IPS DF 4.7 (cell line): ENCODE results near the gene MCM9.

Experiments used
- DNase-seq: peaks from one replicate; pipeline ENCODE4 v3.0.0-alpha.2; 2013; ENCODE audit warnings: low spot score; ENCODE audit errors: extremely low read depth

The MCM9 gene

GRCh38 chr6:118934461-118935330, at the start of gene MCM9:
MCM9 (minus strand) TSS chr6:118935159; CDS start chr6:118931723, 3,436 bp downstream.
- DNase-seq: peak; percentile 30

GRCh38 chr6:118984342-118984741, 49.4 kb upstream of the MCM9 start:
- DNase-seq: no peak

- DNase-seq: no peak
Measured at GRCh38 chr6:118982575-118982911, 47.6 kb upstream of the MCM9 start.

- no peak for DNase-seq
Measured at GRCh38 chr6:118981884-118982574, 47.1 kb upstream of the MCM9 start.

GRCh38 chr6:118980063-118980462, 45.1 kb upstream of the MCM9 start:
- no peak for DNase-seq

GRCh38 chr6:118974790-118975189, 39.8 kb upstream of the MCM9 start:
- DNase-seq: no peak

GRCh38 chr6:118971682-118972081, 36.7 kb upstream of the MCM9 start:
- no peak for DNase-seq

GRCh38 chr6:118970866-118971265, 35.9 kb upstream of the MCM9 start:
- no peak for DNase-seq

- DNase-seq: no peak
Measured at GRCh38 chr6:118968416-118968815, 33.5 kb upstream of the MCM9 start.

- DNase-seq: no peak
Measured at GRCh38 chr6:118967239-118967638, 32.3 kb upstream of the MCM9 start.

GRCh38 chr6:118965843-118966370, 30.9 kb upstream of the MCM9 start:
- no peak for DNase-seq

- no peak for DNase-seq
Measured at GRCh38 chr6:118965371-118965770, 30.4 kb upstream of the MCM9 start.

- no peak for DNase-seq
Measured at GRCh38 chr6:118963003-118963402, 28.0 kb upstream of the MCM9 start.

- no peak for DNase-seq
Measured at GRCh38 chr6:118959903-118960302, 24.9 kb upstream of the MCM9 start.

- DNase-seq: no peak
Measured at GRCh38 chr6:118953391-118953790, 18.4 kb upstream of the MCM9 start.

GRCh38 chr6:118952683-118953082, 17.7 kb upstream of the MCM9 start:
- DNase-seq: no peak

GRCh38 chr6:118945217-118945616, 10.3 kb upstream of the MCM9 start:
- DNase-seq: no peak

GRCh38 chr6:118940770-118941169, 5.8 kb upstream of the MCM9 start:
- no peak for DNase-seq

GRCh38 chr6:118939683-118940082, 4.7 kb upstream of the MCM9 start:
- DNase-seq: no peak

- no peak for DNase-seq
Measured at GRCh38 chr6:118935978-118936703, 1.2 kb upstream of the MCM9 start.

GRCh38 chr6:118935331-118935668, 341 bp upstream of the MCM9 start:
- DNase-seq: no peak

- no peak for DNase-seq
Measured at GRCh38 chr6:118933855-118934460, 1.0 kb downstream of the MCM9 start.
